GM19324 (cell line): ENCODE measurements around the gene PPP2CA.
"Not testable (repeated sequence)": the region's sequence is repeated elsewhere in the genome, so short reads cannot be mapped to it uniquely, and the experiment has no call there.

Experiments
- ATAC-seq: cut with Tn5 transposase; IDR thresholded peaks from one replicate; pipeline ENCODE4 v1.9.1; 2021; ENCODE audit warnings: mild to moderate bottlenecking, moderate library complexity; ENCODE audit not compliant: unreplicated experiment, low FRiP score

Gene PPP2CA

DNA sequence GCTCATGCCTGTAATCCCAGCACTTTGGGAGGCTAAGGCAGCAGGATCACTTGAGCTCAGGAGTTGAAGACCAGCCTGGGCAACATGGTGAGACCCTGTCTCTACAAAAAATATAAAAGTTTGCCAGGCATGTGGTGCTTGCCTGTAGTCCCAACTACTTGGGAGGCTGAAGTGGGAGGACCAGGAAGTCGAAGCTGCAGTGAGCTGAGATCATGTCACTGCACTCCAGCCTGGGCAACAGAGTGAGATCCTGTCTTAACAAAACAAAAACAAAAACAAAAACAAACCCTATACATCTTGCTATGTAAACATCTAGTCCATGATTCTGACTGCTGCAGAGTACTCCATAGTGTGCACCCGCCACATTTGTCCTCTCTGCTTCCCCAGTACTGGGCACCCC, 19.8 kb upstream of the PPP2CA start:
- no peak for ATAC-seq

DNA sequence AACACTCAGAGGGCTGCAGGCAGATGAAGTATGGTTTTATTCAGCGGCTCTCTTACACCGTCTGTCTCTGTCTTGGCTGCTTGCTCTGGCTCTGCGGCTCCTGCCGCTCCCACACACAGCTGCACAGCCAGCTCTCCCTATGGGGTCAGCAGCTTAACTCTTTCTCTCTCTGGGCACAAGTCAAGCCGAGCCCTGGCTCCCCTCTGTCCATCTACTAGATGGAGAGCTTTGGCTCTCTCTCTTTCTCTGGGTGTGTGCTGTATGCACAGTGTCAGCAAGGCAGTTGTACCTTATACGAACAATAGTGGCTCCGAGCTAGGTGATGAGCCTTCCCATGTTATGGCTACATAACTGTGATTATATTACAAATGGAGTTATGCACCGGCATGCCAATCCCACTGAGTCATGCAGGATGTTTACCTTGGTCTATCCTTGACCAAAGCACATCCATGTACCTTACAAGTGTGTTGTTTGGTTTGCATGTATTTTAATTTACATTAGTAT, 19.3 kb upstream of the PPP2CA start:
- no peak for ATAC-seq

DNA sequence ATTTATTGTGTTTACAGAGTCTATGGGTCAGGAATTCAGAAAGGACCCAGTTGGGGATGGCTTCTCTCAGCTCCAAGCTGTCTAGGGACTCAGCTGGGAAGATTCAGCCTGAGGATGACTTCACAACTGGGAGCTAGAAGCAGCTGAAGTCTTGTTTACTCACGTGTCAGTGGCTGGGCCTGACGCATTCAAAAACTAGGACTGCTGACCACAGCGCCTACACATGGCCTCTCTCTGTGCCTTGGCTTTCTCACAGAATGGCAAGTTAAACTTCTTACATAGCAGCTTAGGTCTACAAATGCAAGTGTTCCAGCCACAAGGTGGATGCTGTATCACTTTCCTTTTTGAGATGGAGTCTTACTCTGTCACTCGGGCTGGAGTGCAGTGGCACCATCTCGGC, 16.3 kb upstream of the PPP2CA start:
- ATAC-seq: no peak

DNA sequence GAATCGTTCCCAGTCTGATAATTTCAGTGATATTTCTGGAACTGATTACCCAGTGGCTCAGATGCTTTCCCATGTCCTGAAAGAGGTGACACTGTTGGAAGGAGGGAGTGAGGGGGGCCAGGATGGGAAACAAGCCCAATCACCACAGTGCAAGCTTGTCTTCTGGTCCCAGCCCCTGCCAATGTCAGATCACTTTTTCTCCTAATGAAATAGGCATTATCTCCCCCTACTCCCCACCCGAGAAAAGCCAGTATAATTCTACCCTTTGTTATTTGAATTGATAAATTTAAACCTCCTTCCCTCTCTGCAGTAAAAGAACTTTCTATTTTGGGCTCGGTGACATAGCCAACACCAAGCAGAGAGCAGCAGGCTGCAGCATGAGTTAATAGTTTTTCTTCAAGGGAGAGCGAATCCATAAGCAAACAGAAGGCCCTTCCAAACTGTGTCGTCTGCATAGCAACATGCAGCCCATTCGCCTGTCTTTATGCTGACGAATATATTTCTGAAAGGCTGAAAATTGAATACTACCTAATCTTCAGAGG, 14.6 kb upstream of the PPP2CA start:
- ATAC-seq: no peak

DNA sequence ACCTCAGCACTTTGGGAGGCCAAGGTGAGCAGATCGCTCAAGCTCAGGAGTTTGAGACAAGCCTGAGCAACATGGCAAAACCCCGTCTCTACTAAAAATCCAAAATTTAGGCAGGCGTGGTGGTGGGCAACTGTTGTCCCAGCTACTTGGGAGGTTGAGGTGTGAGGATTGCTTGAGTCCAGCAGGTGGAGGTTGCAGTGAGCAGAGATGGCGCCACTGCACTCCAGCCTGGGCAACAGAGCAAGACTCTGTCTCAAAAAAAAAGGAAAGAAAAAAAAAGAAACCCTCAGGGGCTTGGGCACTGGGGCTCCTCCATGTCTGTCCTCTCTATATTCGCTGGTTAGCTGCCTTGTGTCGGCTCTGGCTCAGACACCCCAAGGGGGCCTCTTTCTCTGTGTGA, 10.9 kb upstream of the PPP2CA start:
- ATAC-seq: no peak

DNA sequence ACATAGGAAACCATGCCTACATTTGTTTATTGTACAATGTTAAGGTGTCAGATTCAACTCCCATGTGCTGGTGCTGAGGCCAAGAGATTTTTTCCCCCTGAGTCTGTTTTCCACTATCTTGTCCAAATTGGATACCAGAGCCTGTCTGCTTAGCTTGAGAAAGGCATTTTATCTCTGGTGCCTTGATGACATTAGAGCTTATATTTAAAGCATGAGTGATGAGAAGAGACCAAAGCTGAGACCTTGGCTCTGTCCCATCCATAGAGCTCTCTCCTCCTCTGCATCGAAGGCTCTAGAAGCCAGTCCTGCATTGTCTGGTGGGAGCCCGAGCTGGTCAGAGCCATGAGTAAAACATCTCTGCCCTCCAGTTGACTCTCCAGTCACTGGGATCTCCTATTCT, 10.4 kb upstream of the PPP2CA start:
- ATAC-seq: no peak

DNA sequence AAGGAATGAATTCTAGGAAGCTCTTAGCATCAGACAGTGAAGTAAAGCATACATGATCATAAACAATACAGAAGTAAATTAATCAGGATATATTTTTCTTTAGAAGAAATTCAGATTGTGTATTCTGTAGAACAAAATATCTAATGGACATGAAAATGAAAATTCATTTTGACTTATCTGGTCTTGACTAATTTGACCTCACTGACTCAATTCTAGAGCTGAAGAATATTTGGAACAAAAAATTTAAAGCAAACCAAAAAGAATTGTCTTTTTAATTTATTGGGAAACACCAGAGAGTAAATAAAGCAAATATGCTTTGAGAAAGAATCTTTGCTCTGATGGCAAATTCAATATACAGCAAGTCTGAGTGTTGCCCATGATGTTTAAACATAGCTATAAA, 2.8 kb upstream of the PPP2CA start:
- ATAC-seq: no peak

DNA sequence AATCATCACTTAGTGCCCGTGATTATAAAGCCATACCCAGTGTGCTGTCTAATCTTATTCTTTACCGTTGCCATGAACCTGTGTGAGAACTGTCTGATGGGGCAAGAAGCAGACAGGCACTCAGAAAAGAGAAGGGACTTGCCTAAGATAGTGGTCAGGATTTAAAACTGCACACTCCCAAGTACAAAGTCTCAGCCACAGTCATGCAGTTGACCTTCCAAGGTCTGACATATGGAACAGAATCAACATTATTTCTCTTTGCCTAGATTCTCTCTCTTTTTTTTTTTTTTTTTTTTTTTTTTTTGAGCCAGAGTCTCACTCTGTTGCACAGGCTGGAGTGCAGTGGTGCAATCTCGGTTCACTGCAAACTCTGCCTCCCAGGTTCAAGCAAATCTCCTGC, 1.9 kb upstream of the PPP2CA start:
- no peak for ATAC-seq

DNA sequence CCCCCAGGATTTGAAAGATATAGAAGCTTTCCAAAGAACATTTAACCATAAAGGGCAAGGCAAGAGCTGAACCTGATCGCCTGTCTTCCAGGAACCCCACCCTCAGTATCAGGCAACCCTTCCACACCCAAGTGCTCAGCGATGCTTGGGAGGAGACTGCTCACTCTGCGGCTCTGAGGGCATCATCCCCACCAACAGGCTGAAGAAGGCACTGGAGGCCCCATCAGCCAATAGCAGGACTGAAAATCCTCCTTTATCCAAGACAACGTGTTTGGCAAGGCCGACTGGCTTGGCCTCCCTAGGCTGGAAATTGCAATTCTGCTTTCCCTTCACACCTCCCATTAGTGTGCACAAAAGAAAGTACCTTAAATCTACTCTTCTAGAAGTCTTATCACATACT, 1.4 kb upstream of the PPP2CA start:
- ATAC-seq: no peak

DNA sequence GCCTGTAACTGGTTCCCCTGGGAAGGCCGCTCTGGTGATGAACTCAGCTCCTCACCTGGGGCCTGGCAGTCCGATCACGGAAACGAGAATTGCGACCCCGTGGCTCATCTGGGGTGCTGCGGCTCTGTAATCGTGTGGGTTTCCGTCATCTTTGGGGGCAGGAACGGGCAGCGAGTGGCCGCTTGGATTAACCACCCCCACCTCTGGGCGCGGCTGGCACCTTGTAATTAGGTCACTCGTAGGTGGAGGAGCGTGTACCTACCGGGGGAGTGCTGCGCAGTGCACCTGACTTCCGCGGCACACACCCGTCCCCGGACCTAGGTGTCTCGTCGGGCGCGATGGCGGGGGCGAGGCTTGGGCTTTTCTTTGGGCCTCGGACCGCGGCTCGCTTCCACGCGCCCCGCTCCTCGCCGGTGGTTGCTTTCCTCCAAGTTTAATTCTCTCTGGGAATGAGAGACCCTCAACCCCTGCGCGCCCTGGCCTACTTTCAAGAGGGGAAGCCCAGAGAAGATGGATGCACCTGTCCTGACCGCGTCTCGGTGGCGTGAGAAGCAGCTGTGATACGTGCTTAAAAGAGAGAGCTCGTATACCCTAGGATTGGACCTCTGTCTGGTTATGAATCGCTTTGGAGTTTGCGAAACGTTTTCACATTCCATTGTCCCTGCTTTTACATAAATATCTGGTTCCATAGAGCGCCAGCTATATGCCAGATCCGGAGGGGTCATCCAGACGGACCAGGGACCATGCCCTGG, 744 bp upstream of the PPP2CA start:
- no peak for ATAC-seq

DNA sequence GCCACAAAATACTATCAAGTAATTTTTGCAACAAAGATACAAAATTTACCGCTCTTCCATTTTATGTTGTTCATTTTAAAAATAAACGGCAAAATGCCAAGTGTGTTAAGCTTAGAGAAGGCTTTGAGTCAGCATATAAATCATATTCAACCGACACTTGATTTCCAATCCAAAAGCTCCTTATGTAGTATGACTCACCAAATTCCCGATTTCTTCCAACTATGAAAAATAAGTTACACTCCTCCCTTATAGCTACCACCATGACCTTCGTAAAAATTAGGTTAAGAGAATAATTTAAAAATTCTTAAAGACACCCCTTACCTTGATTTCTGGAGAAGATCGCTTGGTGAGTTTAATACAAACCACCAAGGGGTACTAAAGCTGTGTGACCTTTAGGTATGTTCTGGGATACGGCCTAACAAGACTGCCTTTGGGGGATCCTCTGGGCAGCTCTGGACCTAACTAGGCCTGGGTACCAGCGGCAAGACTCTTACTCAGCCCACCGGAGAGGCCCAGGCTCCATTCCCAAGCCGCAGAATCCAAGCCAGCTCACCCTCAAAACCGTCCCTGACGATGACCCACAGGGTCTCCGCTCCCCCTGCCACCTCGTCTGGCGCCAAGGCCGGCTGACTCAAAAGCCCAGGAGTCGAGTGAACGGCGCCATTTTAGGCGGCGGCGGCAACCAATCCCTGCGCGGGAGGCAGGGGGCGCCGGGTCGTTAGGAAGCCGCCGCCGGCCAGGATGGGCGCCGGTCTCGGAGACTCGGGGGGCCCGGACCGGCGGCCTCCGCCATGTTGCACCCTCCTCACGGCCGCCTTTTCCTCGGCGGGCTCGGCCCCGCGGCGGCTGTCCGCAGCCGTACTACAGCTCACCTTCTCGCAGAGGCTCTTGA, 739 bp downstream of the PPP2CA start:
- peak; percentile 37 for ATAC-seq

DNA sequence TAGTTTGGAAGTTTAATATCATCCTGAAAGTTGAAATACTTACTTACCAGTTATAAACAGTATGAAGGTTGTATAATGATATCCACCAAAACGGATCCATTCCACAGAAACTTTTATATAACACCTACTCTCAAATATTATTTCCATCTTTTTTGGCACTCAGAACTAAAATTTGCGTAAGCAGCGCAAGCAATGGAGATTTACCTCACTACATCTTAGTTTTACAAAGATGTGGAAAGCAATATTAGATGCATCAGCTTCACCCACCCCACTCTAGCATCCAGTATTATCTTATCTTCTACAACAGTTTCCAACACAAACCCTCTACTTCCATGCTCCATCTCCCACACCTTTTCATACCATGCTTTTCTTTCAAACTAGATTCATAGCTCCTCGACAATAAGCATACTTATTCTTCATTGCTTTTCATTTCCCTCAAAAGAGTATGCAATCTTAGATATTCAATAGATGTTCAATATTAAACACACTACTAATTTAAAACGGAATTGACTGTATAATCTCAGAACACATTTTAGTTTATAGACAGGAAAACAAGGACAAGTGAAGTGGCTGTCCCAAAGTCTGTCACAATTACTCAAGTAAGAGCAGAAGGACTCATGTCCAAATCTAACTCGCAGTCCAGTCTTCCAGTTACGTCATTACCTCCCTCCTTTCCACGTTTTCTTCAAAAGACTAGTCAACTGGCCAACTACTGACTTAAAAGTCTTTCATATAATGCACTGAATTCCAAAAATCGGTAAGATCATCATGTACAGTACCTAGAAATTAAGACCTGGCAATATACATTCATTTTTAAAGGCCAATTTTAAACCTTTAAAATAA, 2.2 kb downstream of the PPP2CA start:
- no peak for ATAC-seq

DNA sequence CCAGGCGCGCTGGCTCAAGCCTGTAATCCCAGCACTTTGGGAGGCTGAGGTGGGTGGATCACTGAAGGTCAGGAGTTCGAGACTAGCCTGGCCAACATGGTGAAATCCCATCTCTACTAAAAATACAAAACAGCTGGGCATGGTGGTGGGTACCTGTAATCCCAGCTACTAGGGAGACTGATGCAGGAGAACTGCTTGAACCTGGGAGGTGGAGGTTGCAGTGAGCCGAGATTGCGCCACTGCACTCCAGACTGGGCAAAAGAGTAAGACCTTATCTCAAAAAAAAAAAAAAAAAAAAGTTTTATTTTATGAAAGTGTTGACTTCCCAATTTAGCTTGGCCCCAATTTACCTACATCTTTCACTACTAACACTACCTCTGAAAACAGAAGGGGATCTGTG, 4.2 kb downstream of the PPP2CA start:
- ATAC-seq: not testable (repeated sequence)

DNA sequence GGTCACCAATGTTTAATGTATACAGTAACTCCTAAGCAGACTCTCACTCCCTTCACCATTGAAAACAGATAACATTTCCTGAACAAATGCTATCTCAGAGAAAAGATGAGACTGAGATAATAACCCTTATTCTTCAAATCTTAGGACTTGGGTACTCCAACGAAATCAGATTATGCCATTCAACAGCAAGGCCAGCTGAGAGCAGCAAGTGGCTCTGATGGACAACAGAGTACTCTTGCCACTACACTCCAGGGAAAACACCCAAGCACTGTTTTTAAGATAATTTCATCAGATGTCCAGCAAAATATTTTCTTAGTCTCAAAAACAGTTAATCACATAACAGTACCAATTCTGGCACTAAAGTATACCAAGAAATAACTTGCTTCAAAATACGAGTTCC, 10.1 kb downstream of the PPP2CA start:
- ATAC-seq: no peak

DNA sequence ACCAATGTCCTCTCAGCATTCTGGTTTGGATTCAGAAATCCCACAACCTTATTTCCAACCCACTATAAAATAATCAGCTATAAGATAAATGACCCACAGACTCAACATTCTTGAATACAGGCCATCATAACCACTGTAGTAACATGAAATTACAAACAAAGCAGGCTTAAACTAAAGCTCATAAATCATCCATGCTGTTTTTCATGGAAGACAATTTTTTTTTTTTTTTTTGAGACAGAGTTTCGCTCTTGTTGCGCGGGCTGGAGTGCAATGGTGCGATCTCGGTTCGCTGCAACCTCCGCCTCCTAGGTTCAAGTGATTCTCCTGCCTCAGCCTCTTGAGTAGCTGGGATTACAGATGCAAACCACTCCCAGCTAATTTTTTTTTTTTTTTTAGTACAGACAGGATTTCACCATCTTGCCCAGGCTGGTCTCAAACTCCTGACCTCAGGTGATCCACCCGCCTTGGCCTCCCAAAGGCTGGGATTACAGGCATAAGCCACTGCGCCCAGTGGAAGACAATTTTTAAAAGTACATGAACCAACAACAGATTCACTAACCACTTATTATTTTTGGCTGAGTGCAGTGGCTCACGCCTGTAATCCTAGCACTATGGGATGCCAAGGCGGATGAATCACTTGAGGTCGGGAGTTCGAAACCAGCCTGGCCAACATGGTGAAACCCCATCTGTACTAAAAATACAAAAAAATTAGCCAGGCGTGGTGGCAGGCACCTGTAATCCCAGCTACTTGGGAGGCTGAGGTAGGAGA, 14.4 kb downstream of the PPP2CA start:
- ATAC-seq: not testable (repeated sequence)

DNA sequence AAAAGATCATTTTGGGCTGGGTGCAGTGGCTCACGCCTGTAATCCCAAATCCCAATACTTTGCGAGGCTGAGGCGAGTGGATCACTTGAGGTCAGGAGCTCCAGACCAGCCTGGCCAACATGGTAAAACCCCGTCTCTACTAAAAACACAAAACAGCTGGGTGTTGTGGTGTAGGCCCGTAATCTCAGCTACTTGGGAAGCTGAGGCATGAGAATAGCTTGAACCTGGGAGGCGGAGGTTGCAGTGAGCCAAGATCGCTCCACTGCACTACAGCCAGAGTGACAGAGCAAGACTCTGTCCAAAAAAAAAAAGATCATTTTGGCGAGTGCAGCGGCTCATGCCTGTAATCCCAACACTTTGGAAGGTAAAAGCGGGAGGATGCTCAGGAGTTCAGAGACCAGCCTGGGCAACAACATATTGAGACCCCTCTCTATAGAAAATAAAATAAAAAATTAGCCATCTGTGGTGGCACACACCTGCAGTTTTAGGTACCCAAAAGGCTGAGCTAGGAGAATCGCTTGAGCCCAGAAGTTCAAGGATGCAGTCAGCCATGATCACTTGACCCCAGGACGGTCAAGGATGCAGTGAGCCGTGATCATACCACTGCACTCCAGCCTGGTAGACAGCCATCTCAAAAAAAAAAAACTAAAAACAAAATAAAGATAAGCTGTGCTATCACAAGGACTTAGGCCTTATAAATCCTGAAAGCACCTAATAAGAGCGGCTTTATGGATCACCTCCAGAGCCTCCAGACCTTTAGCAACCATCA, 16.2 kb downstream of the PPP2CA start:
- no peak for ATAC-seq

DNA sequence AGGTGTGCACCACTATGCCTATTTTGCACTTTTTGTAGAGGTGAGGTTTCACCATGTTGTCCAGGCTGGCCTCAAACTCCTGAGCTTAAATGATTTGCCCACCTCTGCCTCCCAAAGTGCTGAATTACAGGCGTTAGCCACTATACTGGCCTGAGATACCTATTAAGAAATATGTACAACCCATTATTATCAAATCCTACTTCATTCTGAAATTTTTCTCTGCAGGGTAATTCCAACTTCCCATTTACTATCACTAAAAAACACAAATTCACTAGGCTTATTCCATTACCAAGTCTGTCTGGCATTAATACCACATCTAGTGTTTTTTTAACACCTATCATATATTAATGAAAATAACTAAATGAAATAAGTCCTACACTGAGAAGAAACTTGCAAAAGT, 18.2 kb downstream of the PPP2CA start:
- ATAC-seq: no peak

DNA sequence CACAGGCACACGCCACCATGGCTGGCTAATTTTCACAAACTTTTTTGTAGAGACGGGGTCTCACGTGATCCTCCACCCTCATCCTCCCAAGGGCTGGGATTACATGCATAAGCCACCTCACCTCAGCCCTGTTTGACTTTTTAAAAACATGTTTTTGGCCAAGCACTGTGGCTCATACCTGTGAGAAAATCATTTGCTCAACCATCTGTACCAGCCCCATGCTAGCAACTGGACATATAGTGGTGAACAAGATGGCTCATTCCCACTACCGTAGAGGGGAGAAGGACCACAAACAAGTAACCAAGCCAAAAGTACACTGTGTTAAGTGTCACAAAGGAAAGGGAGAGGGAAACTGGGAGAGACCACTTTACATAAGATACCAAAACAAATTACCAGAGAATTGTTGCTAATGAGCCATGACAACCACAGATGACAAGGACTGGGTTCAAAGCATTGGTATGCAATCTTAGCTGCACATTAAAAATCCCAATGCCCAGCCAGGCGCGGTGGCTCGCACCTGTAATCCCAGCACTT, 19.2 kb downstream of the PPP2CA start:
- ATAC-seq: no peak

DNA sequence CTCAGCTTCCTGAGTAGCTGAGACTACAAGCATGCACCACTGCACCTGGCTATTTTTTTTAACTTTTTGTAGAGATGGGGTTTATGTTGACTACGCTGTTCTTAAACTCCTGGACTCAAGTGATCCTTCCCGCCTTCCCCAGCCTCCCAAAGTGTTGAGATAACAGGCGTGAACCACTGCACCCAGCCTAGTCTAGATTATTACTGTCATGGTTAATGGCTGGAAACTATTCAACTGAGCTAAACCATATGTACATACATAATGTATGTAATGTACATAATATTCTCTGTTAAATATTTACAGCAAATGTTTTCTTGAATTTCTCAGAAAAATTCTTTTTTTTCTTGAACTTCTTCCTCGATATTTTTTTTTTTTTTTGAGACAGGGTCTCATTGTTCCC, 21.3 kb downstream of the PPP2CA start:
- no peak for ATAC-seq
